GM11168 (cell line): ENCODE results near the gene ASIC3.

Experiments
- in situ Hi-C: fragments of 300-500 bp; cut with MboI; formaldehyde crosslinking; loops from one replicate; pipeline ENCODE4 v1.12.0; 2022; ENCODE audit warnings: low sequenced_read_pairs; ENCODE audit not compliant: unreplicated experiment

The ASIC3 gene

GRCh38 chr7:151081170-151082101, 33.1 kb downstream of the ASIC3 start:
- in situ Hi-C loops, result no loop called here

DNA sequence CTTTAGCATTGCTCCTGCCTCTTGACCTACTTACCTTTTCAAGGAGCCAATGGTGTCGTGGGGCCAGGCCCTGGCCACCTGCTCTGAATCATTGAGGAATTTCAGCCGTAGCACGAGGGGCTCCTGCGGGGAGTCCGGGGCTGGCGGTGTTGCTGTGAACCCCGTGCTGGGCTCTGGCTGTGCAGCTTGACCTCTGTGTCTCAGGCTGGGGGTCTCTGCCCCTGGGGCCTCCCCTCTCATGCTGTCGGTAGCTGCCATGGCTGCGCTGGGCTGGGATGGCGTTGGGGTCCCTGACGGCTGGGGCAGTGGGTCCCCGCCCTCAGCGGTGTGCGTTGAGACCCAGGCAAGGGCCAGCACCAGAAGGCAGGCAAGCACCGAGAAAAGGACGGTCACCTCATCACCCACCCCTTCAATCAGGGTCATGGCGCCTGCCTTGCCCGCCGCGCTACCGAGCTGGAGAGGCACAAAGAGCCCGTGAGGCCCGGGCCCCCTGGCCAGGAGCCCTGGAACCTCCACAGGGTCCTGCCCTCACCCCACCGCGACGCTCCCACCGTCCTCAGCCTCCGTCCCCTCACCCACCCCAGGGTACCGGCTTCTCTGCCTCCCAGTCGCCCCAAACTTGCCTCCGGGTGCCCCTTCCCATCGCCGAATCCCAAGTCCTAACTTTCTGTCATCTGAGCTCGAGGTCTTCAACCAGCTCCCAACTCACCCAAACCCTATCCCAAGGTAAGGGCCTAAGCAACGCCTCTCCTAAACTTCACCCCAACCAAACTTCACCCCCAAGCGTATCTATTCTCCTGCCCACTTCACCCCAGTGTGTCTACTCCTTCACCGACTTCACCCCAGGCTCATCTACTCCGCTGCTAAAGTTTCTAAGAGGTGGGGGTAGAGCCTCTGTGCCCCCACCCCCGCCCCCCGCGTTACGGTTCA, 34.1 kb downstream of the ASIC3 start:
- in situ Hi-C loops, result no loop called here

DNA sequence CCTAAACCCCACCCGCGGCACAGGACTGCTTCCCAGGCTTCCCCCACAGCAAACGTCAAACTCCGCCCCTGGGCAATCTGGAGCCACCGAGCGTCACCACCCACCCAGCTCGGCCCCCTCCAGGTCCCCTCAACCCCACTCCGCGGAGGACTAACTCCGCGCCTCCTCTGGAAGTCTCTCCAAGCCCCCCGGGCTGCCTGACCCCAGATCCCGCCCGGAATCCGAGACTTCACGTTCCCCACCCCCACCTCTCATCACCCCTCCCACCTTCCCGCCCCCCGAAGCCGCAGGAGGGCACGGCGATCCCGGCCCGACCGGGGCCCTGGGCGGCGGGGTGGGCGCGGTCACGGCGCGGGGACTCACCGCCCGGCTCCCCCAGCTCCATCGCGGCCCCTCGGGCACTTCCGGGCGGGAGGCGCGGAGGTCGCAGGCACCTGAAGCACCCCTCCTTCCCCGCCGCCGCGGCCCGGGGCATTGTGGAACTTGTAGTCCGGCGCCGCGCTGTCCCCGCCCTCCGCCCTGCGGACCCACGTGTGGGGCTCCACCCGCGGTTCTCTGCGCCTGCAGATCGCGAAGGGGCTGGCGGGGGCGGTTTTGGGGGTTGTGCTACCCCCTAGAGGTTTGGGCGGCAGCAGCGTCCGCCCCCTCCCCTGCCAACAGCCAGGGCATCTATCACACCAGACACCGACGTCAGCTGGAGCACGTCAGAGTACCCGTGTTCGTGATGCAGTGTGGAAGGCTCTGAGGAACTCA, 34.9 kb downstream of the ASIC3 start, which contains the start of gene TMUB1:
Gene TMUB1 (minus strand): TSS at position 423 of the 753 bp plus-strand sequence. CDS start 930 bp downstream, outside the sequence.
- in situ Hi-C loops, result no loop called here

DNA sequence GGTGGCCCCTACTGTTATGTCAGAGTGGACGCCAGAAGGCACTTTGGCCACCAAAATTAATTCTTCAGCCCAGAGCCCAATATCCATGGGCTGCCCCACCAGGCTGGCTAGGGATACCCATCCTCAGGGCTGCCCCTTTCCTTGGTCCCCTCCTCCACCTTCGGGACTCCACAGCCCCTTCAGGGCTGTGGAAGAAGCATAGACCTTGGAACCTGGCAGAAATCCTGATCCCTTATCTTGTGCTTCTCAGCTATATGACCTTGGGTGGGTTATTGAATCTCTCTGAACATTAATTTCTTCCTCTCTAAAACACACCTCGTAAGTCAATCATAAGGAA, 35.5 kb downstream of the ASIC3 start:
- in situ Hi-C loops, result no loop called here

DNA sequence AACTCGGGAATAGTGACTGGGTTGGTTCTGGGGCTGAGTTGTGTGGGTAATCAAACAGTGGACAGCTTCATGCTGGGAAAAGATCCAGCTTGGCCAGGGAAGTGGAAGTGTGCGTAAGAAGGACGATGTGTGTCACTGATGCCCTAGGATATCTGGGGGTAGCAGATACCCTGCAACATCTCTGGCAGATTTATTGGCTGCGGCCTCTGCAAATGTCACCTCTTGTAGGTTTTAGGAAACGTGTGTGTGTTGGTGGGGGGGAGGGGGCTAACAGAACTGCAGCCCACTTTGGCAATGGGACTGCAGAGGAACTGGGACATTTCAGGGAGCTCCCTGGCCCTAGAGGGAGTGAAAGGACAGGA, 37.0 kb downstream of the ASIC3 start:
- in situ Hi-C loops, result no loop called here

GRCh38 chr7:151085691-151086620, 37.6 kb downstream of the ASIC3 start, which contains the start of gene AGAP3:
Gene AGAP3, plus strand, starts transcription at chr7:151086475. Its CDS starts 267 bp downstream, at chr7:151086742.
- in situ Hi-C loops, result no loop called here

- in situ Hi-C loops, result no loop called here
These were observed 38.5 kb downstream of the ASIC3 start for GRCh38 chr7:151086802-151087244.

GRCh38 chr7:151087245-151088018, 39.1 kb downstream of the ASIC3 start:
- in situ Hi-C loops, result no loop called here

- in situ Hi-C loops, result no loop called here
These were observed 39.9 kb downstream of the ASIC3 start for GRCh38 chr7:151088019-151088855.

GRCh38 chr7:151088856-151089699, 40.7 kb downstream of the ASIC3 start:
- in situ Hi-C loops, result no loop called here

DNA sequence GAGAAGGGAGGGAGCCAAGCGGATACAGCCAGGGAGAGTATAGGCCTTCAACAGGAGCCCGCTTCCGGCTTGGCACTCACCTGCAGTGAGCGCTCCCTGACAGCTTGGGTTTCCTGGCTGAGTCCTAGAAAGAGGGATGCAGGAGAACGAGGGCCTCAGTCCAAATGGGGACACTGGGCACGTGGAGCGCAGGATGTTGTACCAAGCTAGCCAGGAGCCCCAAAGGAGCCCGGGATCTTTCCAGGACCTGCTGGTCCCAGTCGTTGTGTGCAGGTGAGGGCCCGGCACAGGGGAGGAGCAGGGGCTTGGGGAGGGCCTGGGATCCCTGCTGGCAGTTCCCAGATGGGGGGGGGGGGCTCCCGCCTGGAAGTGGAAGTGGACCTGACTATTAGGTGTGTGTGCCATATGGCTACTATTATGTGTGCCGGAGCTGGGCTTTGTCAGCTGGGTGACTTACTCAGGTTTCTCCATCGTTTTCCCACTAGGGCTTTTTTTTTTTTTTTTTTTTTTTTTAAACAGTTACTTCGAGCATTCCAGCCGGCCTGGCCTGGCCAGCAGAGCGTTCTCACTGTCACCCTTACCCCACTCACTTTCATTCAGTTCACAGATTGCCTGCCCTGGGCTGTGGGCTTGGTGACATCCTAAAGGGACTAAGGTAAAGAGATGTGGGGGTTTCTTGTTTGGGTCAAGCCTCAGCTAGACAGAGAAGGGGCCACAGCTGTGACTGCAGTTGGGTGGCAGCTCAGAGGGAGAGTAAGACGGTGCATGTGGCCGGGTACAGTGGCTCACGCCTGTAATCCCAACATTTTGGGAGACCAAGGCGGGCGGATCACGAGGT, 41.8 kb downstream of the ASIC3 start:
- in situ Hi-C loops, result no loop called here

DNA sequence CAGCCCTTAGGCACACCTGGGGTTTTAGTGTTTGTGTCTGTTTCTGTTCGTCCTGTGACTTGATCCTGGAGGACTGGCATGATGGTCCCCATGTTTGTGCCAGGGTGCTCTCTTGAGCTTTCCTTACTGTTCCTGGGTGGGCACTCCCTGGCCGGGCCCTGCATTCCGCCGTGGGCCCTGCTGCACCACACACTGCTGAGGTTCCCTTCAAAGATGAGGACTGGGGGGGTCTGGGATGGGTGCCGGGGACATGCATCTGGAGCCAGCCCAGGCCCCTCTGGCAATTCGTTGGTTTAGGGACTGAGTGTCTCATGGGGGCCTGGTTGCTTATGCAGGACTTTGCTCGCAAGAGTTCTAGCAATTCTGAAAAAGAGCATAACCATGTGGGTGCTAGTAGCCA, 42.7 kb downstream of the ASIC3 start:
- in situ Hi-C loops, result no loop called here

DNA sequence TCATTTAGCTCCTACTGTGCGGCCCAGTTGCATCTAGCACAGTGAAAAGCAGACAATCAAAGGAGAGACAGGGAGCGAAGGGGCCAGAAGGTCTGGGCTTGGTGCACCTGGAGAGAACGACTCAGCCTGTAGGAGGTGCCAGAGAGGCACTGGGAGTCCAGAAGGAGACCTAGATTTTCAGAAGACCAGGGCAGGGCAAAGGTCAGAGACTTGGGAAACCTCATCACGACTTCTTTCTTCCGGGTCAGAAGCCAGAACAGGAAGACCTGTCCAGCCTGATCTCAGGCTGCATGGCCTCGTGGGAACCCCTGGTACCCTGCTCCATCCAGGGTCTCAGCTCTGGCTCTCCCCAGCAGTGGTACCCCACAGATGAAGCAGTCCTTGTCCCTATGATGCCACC, 43.1 kb downstream of the ASIC3 start:
- in situ Hi-C loops, result no loop called here

DNA sequence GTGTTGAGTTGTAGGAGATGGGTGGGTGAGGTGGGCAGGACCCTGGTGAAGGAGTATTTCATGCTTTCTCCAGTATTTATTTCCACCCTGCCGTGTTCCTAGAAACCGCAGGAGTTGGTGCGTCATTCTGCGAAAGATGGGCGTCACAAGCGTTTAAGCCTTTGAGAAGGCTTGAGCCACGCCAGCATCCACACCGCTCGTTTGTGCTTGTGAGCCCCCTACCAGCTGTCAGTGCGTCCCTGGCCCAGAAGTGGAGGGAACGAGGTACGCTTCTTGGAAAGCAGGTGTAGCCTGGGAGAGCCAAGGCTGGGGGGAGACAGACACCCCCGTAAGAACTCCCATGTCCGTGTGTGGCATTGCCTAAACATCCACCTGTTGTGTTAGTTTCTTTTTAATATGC, 43.7 kb downstream of the ASIC3 start:
- in situ Hi-C loops, result no loop called here

DNA sequence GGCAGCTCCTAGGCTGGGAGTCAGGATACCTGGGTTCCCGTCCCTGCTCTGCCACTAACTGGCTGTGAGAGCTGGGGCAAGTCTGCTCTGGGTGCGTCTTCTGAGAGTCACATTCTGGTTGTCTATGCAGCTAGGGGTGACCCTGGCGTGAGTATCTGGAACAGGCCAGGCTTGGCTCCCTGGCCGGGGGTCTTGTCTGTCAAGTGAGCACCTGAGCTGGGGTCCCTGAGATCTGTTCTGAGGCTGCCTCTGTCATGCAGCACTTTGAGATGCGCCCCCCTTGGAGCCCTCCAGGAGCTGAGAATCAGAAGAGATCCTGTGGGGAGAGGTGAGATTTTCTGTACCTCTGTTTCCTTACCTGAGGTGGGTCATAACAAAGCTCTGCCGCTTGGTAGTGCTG, 45.4 kb downstream of the ASIC3 start:
- in situ Hi-C loops, result no loop called here

GRCh38 chr7:151094675-151095074, 46.3 kb downstream of the ASIC3 start:
- in situ Hi-C loops, result no loop called here
